Loucy (cell line): ENCODE results near the gene ETNK2.

Source experiments
- CTCF ChIP-seq: fragments of 200-600 bp; sonication (generic); conservative IDR thresholded peaks from 2 replicates; pipeline ENCODE4 v1.5.1; 2014; ENCODE audit warnings: mild to moderate bottlenecking, antibody characterized with exemption, low read length
- EZH2phosphoT487 ChIP-seq: fragments of 200-600 bp; IDR thresholded peaks from 2 replicates; pipeline ENCODE4 v1.6.1; 2018; ENCODE audit warnings: antibody characterized with exemption, mild to moderate bottlenecking, moderate library complexity, borderline replicate concordance

- no peak for TF ChIP-seq CTCF
- no peak for TF ChIP-seq EZH2phosphoT487
These were observed 44.4 kb upstream of the ETNK2 start, which contains the start of gene KISS1 for GRCh38 chr1:204196068-204196795.
